ENCODE data around the gene PTGFRN. TPM values are rescaled to one million over a fixed set of nuclear protein-coding genes. Genes with fewer than 3 reads are reported as not detected.

Gene PTGFRN
- total RNA-seq, 1 experiment from 2014 or later = 50.5 TPM

GRCh38 chr1:117037802-117038201 lies 128.1 kb downstream of the PTGFRN start:
- in situ Hi-C loops (cut with HindIII; ENCODE audit: low sequenced_read_pairs) = no loop called here
- no peak for DNase-seq (ENCODE audit: low spot score)

- no peak for DNase-seq (ENCODE audit: low spot score)
- in situ Hi-C loops (cut with HindIII; ENCODE audit: low sequenced_read_pairs) = no loop called here
Measured at GRCh38 chr1:117038236-117038635, 128.5 kb downstream of the PTGFRN start.

Other genes with a start within 250 kb of the PTGFRN start
- gene IGSF3, start 242.2 kb upstream of the PTGFRN start, total RNA-seq (2014; rRNA removed; shearing (Covaris generic)) = 7.2 and 8.5 TPM in 2 replicates
- not detected in 2 replicates for gene CD2, start 155.5 kb upstream of the PTGFRN start, total RNA-seq (2014; rRNA removed; shearing (Covaris generic))
- gene CD101, start 91.8 kb downstream of the PTGFRN start, total RNA-seq (2014; rRNA removed; shearing (Covaris generic)) = 0.55 and 1.2 TPM in 2 replicates
- 19.5 and 29.0 TPM in 2 replicates for gene TTF2, start 150.4 kb downstream of the PTGFRN start, total RNA-seq (2014; rRNA removed; shearing (Covaris generic))
- 5.2 and 6.0 TPM in 2 replicates for gene TRIM45, start 211.8 kb downstream of the PTGFRN start, total RNA-seq (2014; rRNA removed; shearing (Covaris generic))